22Rv1 (cell line): ENCODE results near the gene C6orf89.

Experiments
- H3K27ac ChIP-seq: fragments of 450-650 bp; 2 replicates; pipeline ENCODE4 v1.5.1; 2017
- CTCF ChIP-seq: fragments of 450-650 bp; IDR thresholded peaks from 2 replicates; pipeline ENCODE4 v1.5.1; 2017; ENCODE audit warnings: mild to moderate bottlenecking
- ZFX ChIP-seq: fragments of 450-650 bp; IDR thresholded peaks from 2 replicates; pipeline ENCODE4 v1.6.1; 2017; ENCODE audit warnings: antibody characterized with exemption, borderline replicate concordance

C6orf89 gene

GRCh38 chr6:36906539-36907325, 21.0 kb downstream of the C6orf89 start:
- H3K27ac ChIP-seq, result no peak overlapping the region
- TF ChIP-seq CTCF (no peak), ZFX (no peak)

- H3K27ac ChIP-seq, result no peak overlapping the region
- TF ChIP-seq CTCF, result no peak
- TF ChIP-seq ZFX, result no peak
Measured at GRCh38 chr6:36907781-36908180, 22.0 kb downstream of the C6orf89 start.

- no peak overlapping the region for H3K27ac ChIP-seq
Measured at GRCh38 chr6:36908747-36909146, 23.0 kb downstream of the C6orf89 start.

GRCh38 chr6:36912030-36912454, 26.3 kb downstream of the C6orf89 start:
- TF ChIP-seq CTCF (no peak), ZFX (no peak)
- no peak overlapping the region for H3K27ac ChIP-seq

More at GRCh38 chr6:36908747-36909146, 23.0 kb downstream of the C6orf89 start:
- TF ChIP-seq CTCF, result no peak
- TF ChIP-seq ZFX, result no peak

- TF ChIP-seq CTCF (no peak), ZFX (no peak)
- H3K27ac ChIP-seq, result no peak overlapping the region
Measured at GRCh38 chr6:36912586-36912985, 26.8 kb downstream of the C6orf89 start.

GRCh38 chr6:36913082-36913481, 27.3 kb downstream of the C6orf89 start:
- TF ChIP-seq CTCF (no peak), ZFX (no peak)

GRCh38 chr6:36914227-36914794, 28.6 kb downstream of the C6orf89 start:
- peak overlapping the region; percentile 49 for H3K27ac ChIP-seq
- TF ChIP-seq ZFX (no peak), CTCF (peak; percentile 69)

More at GRCh38 chr6:36913082-36913481, 27.3 kb downstream of the C6orf89 start:
- H3K27ac ChIP-seq, result peak overlapping the region; percentile 49
